Activated naive CD4-positive, alpha-beta T cell treated with anti-CD3 and anti-CD28 coated beads, Interleukin-2, amount 10 ng/mL, durations not matched to agents 7 days and 5 days (primary cell): ENCODE data around the gene SSX7.
"Not testable (repeated sequence)": the region's sequence is repeated elsewhere in the genome, so short reads cannot be mapped to it uniquely, and the experiment has no call there.

ENCODE experiments used
- CTCF ChIA-PET: fragments of 350-600 bp; sonication (Branson Sonifier 250); formaldehyde crosslinking; loops from one replicate; lab custom pipeline; 2021; ENCODE audit warnings: antibody characterized with exemption; lab: Charles Lee
- DNase-seq: peaks from one replicate; pipeline ENCODE4 v3.0.0-alpha.2; 2020
- H3K27ac Mint-ChIP-seq: one replicate; pipeline ENCODE4 v1.8.0; 2021; ENCODE audit warnings: mild to moderate bottlenecking, moderate library complexity, mixed read lengths
- H3K27me3 Mint-ChIP-seq: one replicate; pipeline ENCODE4 v1.8.0; 2021; ENCODE audit warnings: mild to moderate bottlenecking, mixed read lengths
- H3K36me3 Mint-ChIP-seq: one replicate; pipeline ENCODE4 v1.8.0; 2021; ENCODE audit warnings: mixed read lengths
- H3K4me1 Mint-ChIP-seq: one replicate; pipeline ENCODE4 v1.8.0; 2021; ENCODE audit warnings: mixed read lengths
- H3K4me3 Mint-ChIP-seq: one replicate; pipeline ENCODE4 v1.8.0; 2021; ENCODE audit warnings: mild to moderate bottlenecking, moderate library complexity, mixed read lengths
- H3K9me3 Mint-ChIP-seq: one replicate; pipeline ENCODE4 v1.8.0; 2021; ENCODE audit warnings: mixed read lengths

Gene SSX7

GRCh38 chrX:52654800-52655199 lies at the start of gene SSX7:
TSS of gene SSX7 (minus strand) at chrX:52654900. CDS start at chrX:52653472, 1,428 bp downstream.
- not testable (repeated sequence) for H3K4me3 Mint-ChIP-seq, H3K4me1 Mint-ChIP-seq

GRCh38 chrX:52692034-52692433 lies 37.3 kb upstream of the SSX7 start:
- H3K4me3 Mint-ChIP-seq, H3K4me1 Mint-ChIP-seq, H3K27me3 Mint-ChIP-seq, H3K36me3 Mint-ChIP-seq, CTCF ChIA-PET, H3K9me3 Mint-ChIP-seq, DNase-seq, H3K27ac Mint-ChIP-seq: not testable (repeated sequence)

More at GRCh38 chrX:52654800-52655199, at the start of gene SSX7:
- H3K27ac Mint-ChIP-seq, H3K9me3 Mint-ChIP-seq, H3K36me3 Mint-ChIP-seq, H3K27me3 Mint-ChIP-seq, CTCF ChIA-PET, DNase-seq: not testable (repeated sequence)

- H3K4me3 Mint-ChIP-seq, DNase-seq, H3K9me3 Mint-ChIP-seq, H3K27ac Mint-ChIP-seq, H3K36me3 Mint-ChIP-seq, H3K4me1 Mint-ChIP-seq, CTCF ChIA-PET, H3K27me3 Mint-ChIP-seq: not testable (repeated sequence)
Measured at GRCh38 chrX:52662218-52662617, 7.5 kb upstream of the SSX7 start.

- CTCF ChIA-PET, DNase-seq, H3K9me3 Mint-ChIP-seq, H3K27me3 Mint-ChIP-seq, H3K4me1 Mint-ChIP-seq, H3K36me3 Mint-ChIP-seq, H3K4me3 Mint-ChIP-seq, H3K27ac Mint-ChIP-seq: not testable (repeated sequence)
Measured at GRCh38 chrX:52655475-52655874, 775 bp upstream of the SSX7 start.

- H3K4me1 Mint-ChIP-seq, H3K4me3 Mint-ChIP-seq, H3K27me3 Mint-ChIP-seq, DNase-seq, H3K9me3 Mint-ChIP-seq, CTCF ChIA-PET, H3K27ac Mint-ChIP-seq, H3K36me3 Mint-ChIP-seq: not testable (repeated sequence)
Measured at GRCh38 chrX:52650676-52651075, 4.0 kb downstream of the SSX7 start.

- H3K27ac Mint-ChIP-seq, CTCF ChIA-PET, DNase-seq, H3K4me3 Mint-ChIP-seq, H3K36me3 Mint-ChIP-seq, H3K27me3 Mint-ChIP-seq, H3K9me3 Mint-ChIP-seq, H3K4me1 Mint-ChIP-seq: not testable (repeated sequence)
Measured at GRCh38 chrX:52648956-52649355, 5.7 kb downstream of the SSX7 start.

- DNase-seq, H3K4me3 Mint-ChIP-seq, CTCF ChIA-PET, H3K4me1 Mint-ChIP-seq, H3K27ac Mint-ChIP-seq, H3K27me3 Mint-ChIP-seq, H3K36me3 Mint-ChIP-seq, H3K9me3 Mint-ChIP-seq: not testable (repeated sequence)
Measured at GRCh38 chrX:52628483-52628882, 26.2 kb downstream of the SSX7 start.

GRCh38 chrX:52620661-52621060 lies 34.0 kb downstream of the SSX7 start:
- H3K27ac Mint-ChIP-seq, CTCF ChIA-PET, H3K4me3 Mint-ChIP-seq, H3K9me3 Mint-ChIP-seq, H3K4me1 Mint-ChIP-seq, H3K36me3 Mint-ChIP-seq, DNase-seq, H3K27me3 Mint-ChIP-seq: not testable (repeated sequence)

- CTCF ChIA-PET: no interaction called here
- H3K36me3 Mint-ChIP-seq: no peaks in the 10 kb centered on the region
- H3K9me3 Mint-ChIP-seq: no peaks in the 10 kb centered on the region
- no peak for DNase-seq
- H3K4me1 Mint-ChIP-seq: no peaks in the 10 kb centered on the region
- H3K27me3 Mint-ChIP-seq: no peaks in the 10 kb centered on the region
- no peak overlapping the region for H3K27ac Mint-ChIP-seq
- no peak overlapping the region for H3K4me3 Mint-ChIP-seq
Measured at GRCh38 chrX:52608961-52609360, 45.7 kb downstream of the SSX7 start.

GRCh38 chrX:52603151-52603550 lies 51.5 kb downstream of the SSX7 start:
- DNase-seq, H3K4me1 Mint-ChIP-seq, H3K27ac Mint-ChIP-seq, H3K4me3 Mint-ChIP-seq, H3K36me3 Mint-ChIP-seq, CTCF ChIA-PET, H3K27me3 Mint-ChIP-seq, H3K9me3 Mint-ChIP-seq: not testable (repeated sequence)

- H3K4me1 Mint-ChIP-seq: no peaks in the 10 kb centered on the region
- CTCF ChIA-PET: no interaction called here
Measured at GRCh38 chrX:52598886-52599285, 55.8 kb downstream of the SSX7 start.

GRCh38 chrX:52594658-52595057 lies 60.0 kb downstream of the SSX7 start:
- no peak overlapping the region for H3K4me3 Mint-ChIP-seq
- no peak for DNase-seq
- H3K9me3 Mint-ChIP-seq: no peaks in the 10 kb centered on the region
- H3K27ac Mint-ChIP-seq: no peak overlapping the region
- CTCF ChIA-PET: no interaction called here
- H3K4me1 Mint-ChIP-seq: no peaks in the 10 kb centered on the region
- H3K36me3 Mint-ChIP-seq: no peaks in the 10 kb centered on the region
- no peaks in the 10 kb centered on the region for H3K27me3 Mint-ChIP-seq

More at GRCh38 chrX:52598886-52599285, 55.8 kb downstream of the SSX7 start:
- Mint-ChIP-seq H3K36me3 (no peaks in the 10 kb centered on the region), H3K27ac (no peak overlapping the region), H3K9me3 (no peaks in the 10 kb centered on the region), H3K27me3 (peaks cover 4% of the 10 kb centered on the region), H3K4me3 (no peak overlapping the region)
- DNase-seq: no peak
